Thyroid gland (tissue), 4 donors: ENCODE measurements around the gene DET1. TPM values are rescaled to one million over a fixed set of nuclear protein-coding genes. Genes with fewer than 3 reads are reported as not detected.

Experiments used
- DNase-seq, 2 donors: peaks; one replicate each; pipeline ENCODE4 v3.0.0-alpha.2; 2019
- H3K27ac ChIP-seq, 3 donors: fragments of 200-600 bp; sonication (generic); 1 replicate in 2 of 3; 2 replicates in 1 of 3; pipeline ENCODE4 v1.5.1; 2016 to 2019; ENCODE audit warnings: mild to moderate bottlenecking in 1 of 3, moderate library complexity in 1 of 3
- H3K27me3 ChIP-seq: fragments of 200-600 bp; sonication (generic); one replicate; pipeline ENCODE4 v1.5.1; 2019
- H3K36me3 ChIP-seq, 2 donors: fragments of 200-600 bp; sonication (generic); one replicate each; pipeline ENCODE4 v1.5.1; 2016 to 2019
- H3K4me1 ChIP-seq, 2 donors: fragments of 200-600 bp; sonication (generic); one replicate each; pipeline ENCODE4 v1.5.1; 2017 to 2019
- H3K4me3 ChIP-seq, 3 donors: fragments of 200-600 bp; sonication (generic); replicated peaks in 1 of 3; 1 replicate in 2 of 3; 2 replicates in 1 of 3; pipeline ENCODE4 v1.5.1; 2016; ENCODE audit warnings: mild to moderate bottlenecking in 1 of 3
- H3K9me3 ChIP-seq: fragments of 200-600 bp; sonication (generic); one replicate; pipeline ENCODE4 v1.5.1; 2017
- CTCF ChIP-seq, 6 experiments: fragments of 200-600 bp in 3 of 6; fragments of 450-650 bp in 3 of 6; sonication (generic) in 3 of 6; IDR thresholded peaks; one replicate each; pipeline ENCODE4 v1.5.1; 2016 to 2019; ENCODE audit warnings: antibody characterized with exemption in 6 of 6, mild to moderate bottlenecking in 2 of 6, inconsistent platforms in 1 of 6, moderate library complexity in 1 of 6
- POLR2A ChIP-seq, 2 donors: fragments of 450-650 bp; IDR thresholded peaks; one replicate each; pipeline ENCODE4 v1.6.1; 2017; ENCODE audit warnings: antibody characterized with exemption in 2 of 2, mild to moderate bottlenecking in 2 of 2, moderate library complexity in 1 of 2
- WGBS, 2 donors: methylation state at CpG; one replicate each; pipeline ENCODE4 v1.1.5; 2017; 5-methylcytosine and 5-hydroxymethylcytosine counted together
- intact Hi-C: fragments of 100-400 bp; cut with DNase I; formaldehyde crosslinking; loops from one replicate; pipeline ENCODE4 v1.15.1; 2023
- total RNA-seq, 4 donors: library from RNA; depleted of rRNA; stranded (reverse); fragments of >200 nt; gene quantifications; one replicate each; pipeline ENCODE4 v1.2.3, GENCODE V29; 2016

DET1 gene
- total RNA-seq, 4 donors from 2014 or later, result 8.8 to 11.2 (median 10.6) TPM

GRCh38 chr15:88538972-88539371, 7.5 kb downstream of the DET1 start:
- TF ChIP-seq CTCF (IDR thresholded peaks at IDR 0.05), result no peak
- no peak for TF ChIP-seq POLR2A (IDR thresholded peaks at IDR 0.05)
- WGBS, 2 donors, result 70 to 74% methylated on average over 9 of the region's 9 CpGs
- Histone ChIP-seq H3K4me1 (peaks cover 4 to 19% of the 10 kb centered on the region in 2 donors), H3K36me3 (no peaks in the 10 kb centered on the region), H3K4me3 (no peak overlapping the region), H3K27ac (peak overlapping the region in 2 of 3 donors; percentile 58 to 59), H3K9me3 (no peaks in the 10 kb centered on the region), H3K27me3 (no peaks in the 10 kb centered on the region)
- DNase-seq, result peak in 1 of 2 donors; percentile 15
- intact Hi-C loops, result no loop called here

- no peaks in the 10 kb centered on the region for H3K9me3 ChIP-seq
- intact Hi-C loops, result no loop called here
- no peak overlapping the region for H3K27ac ChIP-seq
- DNase-seq, result no peak
- WGBS, 2 donors, result 84 to 87% methylated on average over 7 of the region's 7 CpGs
- TF ChIP-seq POLR2A (IDR thresholded peaks at IDR 0.05) (no peak), CTCF (IDR thresholded peaks at IDR 0.05) (no peak)
- no peaks in the 10 kb centered on the region for H3K27me3 ChIP-seq
- H3K4me3 ChIP-seq, result no peak overlapping the region
- no peaks in the 10 kb centered on the region for H3K36me3 ChIP-seq
- peaks cover 4 to 19% of the 10 kb centered on the region in 2 donors for H3K4me1 ChIP-seq
Measured at GRCh38 chr15:88537591-88538317, 8.7 kb downstream of the DET1 start.

GRCh38 chr15:88535607-88536313, 10.7 kb downstream of the DET1 start:
- Histone ChIP-seq H3K4me3 (no peak overlapping the region), H3K4me1 (peaks cover 12 to 29% of the 10 kb centered on the region in 2 donors), H3K9me3 (no peaks in the 10 kb centered on the region), H3K36me3 (peaks cover 6 to 7% of the 10 kb centered on the region in 2 donors), H3K27me3 (no peaks in the 10 kb centered on the region), H3K27ac (no peak overlapping the region)
- WGBS, 2 donors, result 97 to 98% methylated on average over 3 of the region's 3 CpGs
- no peak for DNase-seq
- no peak for TF ChIP-seq POLR2A (IDR thresholded peaks at IDR 0.05)
- no peak for TF ChIP-seq CTCF (IDR thresholded peaks at IDR 0.05)
- intact Hi-C loops, result no loop called here

DNA sequence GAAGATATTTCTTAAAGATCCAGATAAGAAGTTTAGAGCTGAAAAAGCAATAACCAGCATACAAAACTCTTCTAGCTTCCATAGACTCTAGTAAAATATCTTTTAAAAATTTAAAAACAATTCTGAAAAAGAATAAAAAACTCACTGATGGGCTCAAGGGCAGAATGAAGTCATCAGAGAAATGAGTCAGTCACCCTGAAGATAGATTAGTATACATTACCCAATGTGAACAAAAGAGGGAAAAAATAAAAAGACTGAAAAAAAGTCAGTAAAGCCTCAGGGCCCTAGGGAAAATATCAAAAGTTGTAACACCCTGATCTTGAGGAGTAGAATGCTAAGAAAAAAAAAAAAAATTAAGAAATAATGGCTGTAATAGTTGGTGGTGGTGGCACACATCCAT, 11.4 kb downstream of the DET1 start:
- peaks cover 9 to 12% of the 10 kb centered on the region in 2 donors for H3K36me3 ChIP-seq
- intact Hi-C loops, result no loop called here
- no peak for TF ChIP-seq POLR2A (IDR thresholded peaks at IDR 0.05)
- TF ChIP-seq CTCF (IDR thresholded peaks at IDR 0.05), result no peak

GRCh38 chr15:88533376-88533775, 13.1 kb downstream of the DET1 start:
- Histone ChIP-seq H3K27me3 (no peaks in the 10 kb centered on the region), H3K4me1 (peaks cover 8 to 12% of the 10 kb centered on the region in 2 donors), H3K9me3 (no peaks in the 10 kb centered on the region), H3K36me3 (peaks cover 9 to 12% of the 10 kb centered on the region in 2 donors), H3K27ac (no peak overlapping the region), H3K4me3 (no peak overlapping the region)
- no peak for TF ChIP-seq CTCF (IDR thresholded peaks at IDR 0.05)
- intact Hi-C loops, result no loop called here
- no peak for DNase-seq
- WGBS, 2 donors, result 97% methylated on average over 3 of the region's 3 CpGs

More for the DNA sequence above, 11.4 kb downstream of the DET1 start:
- no peak for DNase-seq
- Histone ChIP-seq H3K9me3 (no peaks in the 10 kb centered on the region), H3K27me3 (no peaks in the 10 kb centered on the region), H3K27ac (no peak overlapping the region), H3K4me3 (no peak overlapping the region), H3K4me1 (peaks cover 11 to 26% of the 10 kb centered on the region in 2 donors)
